KBM-7 (cell line): ENCODE results near the gene SORCS2.

ENCODE experiments used
- DNase-seq: peaks from one replicate; pipeline ENCODE4 v3.0.0-alpha.2; 2015
- in situ Hi-C: fragments of 300-500 bp; cut with MboI; formaldehyde crosslinking; loops from 2 replicates; pipeline ENCODE4 v1.14.3; 2020; ENCODE audit warnings: low sequenced_read_pairs, low pct_unique_long_range_greater_than_20kb, mixed read lengths

Gene SORCS2

DNA sequence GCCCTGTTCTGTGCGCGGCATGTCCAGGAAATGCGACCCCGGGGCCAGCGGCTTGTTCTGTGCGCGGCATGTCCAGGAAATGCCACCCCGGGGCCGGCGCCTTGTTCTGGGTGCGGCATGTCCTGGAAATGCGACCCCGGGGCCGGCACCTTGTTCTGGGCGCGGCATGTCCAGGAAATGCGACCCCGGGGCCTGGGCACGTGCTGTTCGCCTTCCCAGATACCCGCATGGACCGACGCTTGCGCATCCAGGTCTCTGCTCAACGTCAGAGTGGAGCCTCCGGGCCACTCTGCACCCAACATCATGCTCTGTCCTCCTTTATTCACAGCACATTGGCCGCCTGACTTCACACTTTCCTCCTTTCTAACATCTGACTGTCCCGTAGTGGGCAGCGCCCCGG is 318.2 kb downstream of the SORCS2 start:
- in situ Hi-C loops = no loop called here
- DNase-seq = no peak

DNA sequence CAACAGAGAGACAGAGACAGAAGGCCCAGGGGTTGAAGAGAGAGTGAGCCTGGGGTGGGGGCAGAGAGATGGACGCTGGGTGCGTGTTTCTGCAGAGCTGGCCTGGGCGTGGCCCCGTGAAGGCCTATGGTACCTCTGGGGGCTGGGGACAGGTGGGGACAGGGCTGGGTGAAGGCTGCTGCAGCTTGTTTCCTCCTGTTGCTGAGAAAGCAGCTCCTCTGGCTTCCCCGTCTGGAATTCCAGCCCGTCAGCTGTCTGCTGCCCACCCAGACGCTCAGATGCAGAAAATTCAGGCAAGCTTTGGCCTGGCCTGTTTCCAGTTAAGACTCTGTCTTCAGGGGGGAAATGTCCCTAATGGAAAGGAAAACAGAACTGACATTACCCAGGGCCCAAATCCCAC is 319.2 kb downstream of the SORCS2 start:
- in situ Hi-C loops = no loop called here

DNA sequence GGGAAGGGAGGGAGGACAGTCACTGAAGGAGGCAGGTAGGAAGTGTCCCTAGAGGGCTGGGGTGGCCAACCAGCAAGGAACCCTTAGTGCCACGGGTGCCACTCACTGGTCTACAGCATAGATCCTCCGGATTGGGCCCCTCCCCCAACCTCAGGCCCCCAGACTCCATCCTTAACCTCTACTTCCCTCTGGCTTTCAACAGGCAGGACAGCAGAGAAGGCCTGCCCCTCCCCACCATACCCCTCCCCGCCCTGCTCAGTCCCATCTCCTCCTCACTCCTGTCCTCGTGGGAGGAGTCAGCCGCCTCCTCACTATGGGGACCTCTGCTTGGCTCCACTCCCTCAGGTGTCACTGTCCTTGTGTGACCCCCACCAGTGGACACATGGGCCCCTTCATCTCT is 320.1 kb downstream of the SORCS2 start:
- no peak for DNase-seq
- in situ Hi-C loops = no loop called here

More for the DNA sequence above, 319.2 kb downstream of the SORCS2 start:
- DNase-seq = no peak

DNA sequence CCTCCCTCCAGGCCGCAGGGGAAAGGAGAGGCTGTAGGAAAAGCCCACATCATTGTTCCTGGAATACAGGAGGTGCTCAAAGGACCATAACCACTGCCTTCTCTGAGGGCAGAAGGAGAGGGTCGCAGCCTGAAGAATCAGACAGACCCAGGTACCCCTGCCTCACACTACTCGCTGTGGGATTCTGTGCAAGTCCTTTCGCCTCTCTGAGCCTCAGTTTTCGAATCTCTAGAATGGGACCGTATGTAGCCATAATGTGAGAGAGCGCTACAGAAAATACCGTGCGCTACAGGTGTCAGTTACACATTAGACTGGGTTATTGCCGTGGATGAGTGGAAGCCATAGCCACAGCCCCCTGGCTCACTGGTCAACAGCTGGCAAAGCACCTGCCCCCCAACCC is 320.6 kb downstream of the SORCS2 start:
- in situ Hi-C loops = no loop called here
- no peak for DNase-seq

DNA sequence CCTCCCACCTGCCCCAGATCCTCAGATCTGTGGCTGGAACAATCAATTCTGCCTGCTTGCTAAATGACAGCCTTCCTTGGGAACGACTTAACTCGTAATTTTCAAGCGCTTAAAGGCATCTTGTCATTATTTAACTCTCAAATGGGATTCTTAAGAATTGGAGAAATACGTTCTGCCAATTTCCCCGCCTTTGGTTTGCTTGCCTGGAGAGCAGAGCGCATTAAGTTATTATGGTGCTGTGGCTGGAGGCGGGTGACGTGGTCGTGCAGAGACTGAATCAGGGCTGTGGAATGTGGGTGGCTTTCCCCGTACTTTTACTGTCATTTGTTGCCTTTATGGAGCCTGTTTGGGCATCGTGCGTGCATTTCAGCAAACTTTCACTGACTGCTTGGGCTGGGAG is 321.3 kb downstream of the SORCS2 start:
- DNase-seq = no peak
- in situ Hi-C loops = no loop called here

DNA sequence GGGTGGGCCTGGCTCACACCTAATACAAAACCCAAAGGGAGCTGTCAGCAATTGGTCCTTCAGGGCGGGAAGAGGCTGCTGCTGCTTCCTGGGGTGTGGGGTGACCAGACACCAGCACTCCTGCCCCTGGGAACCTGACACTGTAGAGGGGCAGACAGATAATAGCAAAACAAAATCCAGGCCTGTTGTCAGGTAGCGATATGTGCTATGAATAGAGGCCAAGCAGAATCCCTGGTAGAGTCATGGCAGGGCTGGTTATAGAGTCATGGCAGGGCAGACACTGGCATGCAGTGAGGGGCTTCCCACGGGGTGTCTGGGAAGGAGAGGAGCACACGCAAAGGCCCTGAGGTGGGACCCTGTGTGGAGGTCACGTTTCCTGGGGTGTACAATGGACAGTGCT is 321.9 kb downstream of the SORCS2 start:
- DNase-seq = no peak
- in situ Hi-C loops = no loop called here

DNA sequence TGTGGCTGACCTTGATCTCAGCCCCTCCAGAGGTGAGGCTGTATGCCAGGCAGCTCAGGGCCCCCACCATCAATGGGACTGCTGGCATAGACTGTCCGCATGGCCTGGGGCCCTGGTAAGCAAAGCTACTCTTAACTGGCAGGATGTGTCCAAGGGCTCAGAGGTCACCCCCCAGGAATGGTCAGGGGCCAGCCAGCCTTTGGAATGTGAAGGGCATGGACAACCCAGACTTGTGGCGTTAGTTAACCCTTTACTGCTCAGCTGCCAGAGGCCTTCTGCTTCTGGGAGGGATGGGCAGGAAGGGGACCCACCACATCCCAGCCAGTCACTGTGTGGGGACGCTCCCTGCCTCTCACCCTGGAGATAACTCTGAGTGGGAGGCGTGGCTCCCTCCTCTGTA is 322.5 kb downstream of the SORCS2 start:
- DNase-seq = no peak
- in situ Hi-C loops = no loop called here

DNA sequence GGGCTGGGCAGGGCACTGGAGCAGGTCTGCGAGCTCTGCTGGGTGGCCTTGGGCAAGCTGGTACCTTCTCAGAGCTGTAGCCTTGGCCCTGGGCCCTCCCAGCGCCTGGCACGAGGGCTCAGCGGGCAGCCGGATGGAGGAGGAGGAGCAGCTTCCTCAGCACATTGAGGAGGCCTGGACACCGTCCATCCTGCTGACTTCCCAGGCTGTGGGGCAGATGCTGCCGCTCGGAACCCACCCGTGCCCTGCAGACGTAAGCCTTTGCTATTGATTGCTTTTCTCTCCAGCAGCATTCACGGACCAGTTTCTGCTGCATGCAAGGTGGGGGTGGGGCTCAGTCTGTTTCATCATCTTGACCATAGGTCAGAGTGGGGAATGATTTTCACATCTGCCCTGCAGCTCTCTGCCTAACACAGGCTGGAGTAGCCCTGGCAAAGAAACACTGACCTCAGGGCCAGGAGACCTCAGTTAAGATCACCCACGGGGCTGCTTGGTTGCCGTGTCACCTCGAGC is 323.1 kb downstream of the SORCS2 start:
- in situ Hi-C loops = no loop called here
- DNase-seq = no peak

DNA sequence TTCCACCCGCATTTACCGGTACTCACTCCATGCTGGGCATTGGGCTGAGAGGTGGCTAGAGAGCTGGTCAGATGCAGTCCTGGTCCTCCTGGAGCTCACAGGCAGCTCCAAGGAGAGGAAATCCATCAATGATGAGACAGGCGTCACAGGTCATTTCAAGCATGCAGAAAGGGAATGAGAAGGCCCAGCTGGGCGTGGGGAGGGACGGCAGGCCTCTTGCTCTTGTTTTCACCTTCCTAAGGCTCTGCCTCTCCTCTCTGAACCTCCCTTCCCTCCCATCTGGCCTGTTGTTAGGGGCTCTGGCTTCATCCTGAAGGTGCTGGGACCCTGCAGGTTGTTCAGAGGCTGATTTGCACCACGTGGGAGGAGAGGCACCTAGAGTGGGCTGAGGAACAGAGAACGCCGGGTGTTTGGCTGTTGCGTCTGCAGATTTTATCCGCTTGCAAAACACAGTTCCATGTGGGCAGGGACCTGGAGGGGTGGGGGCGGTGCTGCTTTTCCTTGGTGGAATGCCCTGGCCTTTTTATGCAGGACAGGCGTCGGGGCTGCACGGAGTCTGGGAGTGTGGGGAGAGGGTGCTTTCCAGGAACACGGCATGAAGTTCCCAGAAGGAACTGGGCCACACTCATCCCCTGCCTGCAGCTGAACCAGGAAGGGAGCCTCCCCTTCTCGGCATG is 323.9 kb downstream of the SORCS2 start:
- no peak for DNase-seq
- in situ Hi-C loops = no loop called here

DNA sequence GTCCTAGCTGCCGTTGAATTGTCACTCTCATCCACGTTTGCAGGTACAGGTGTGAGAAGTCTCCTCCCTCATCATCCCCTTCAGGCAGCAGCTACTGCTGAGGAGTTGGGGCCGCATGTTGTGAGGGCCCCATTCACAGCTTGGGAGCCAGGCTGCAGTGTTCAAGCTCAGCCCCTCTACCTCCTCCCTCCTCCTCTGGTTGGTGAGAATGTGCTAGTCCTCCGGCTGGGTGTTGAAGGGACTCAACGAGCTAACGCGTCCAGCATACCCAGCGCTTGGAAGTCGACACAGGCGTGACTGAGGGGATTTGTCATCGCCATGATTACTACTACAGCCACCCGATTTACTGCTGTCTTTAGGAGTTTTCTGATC is 324.4 kb downstream of the SORCS2 start:
- DNase-seq = no peak
- in situ Hi-C loops = no loop called here

DNA sequence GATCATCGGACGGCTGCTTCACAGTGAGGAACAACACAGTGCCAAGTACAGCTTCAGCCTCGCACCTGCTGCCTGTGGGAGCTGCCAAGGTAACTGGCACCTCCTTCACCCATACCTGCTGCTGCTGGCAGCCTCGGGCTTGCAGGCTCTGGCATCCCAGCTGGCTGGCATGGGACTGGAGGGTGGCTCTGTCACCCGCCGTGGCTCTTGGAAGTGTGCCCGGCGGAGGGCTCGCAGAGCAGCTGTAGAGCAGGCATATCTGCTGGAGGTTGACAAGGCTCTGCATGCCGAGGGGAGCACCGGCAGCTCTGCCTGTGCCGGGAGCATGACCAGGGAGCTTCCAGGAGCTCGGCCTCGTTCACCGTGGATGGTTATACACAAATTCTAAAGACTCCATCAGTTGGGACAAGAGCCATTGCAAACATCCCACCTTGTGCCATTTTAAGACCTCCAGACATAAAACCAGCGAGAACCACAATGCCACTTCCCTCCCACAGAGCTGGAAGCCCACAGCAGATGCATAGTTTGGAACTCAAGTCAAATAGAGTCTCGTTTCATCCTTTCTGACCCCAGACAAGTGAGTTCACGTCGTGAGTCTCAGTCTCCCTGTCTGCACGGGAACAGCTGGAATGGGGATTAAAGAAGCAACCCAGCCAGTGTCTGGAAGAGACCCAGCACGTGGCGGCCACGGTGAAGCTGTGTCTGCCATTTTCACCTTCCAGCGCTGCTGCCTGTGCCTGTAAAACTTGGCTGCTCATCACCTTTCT is 326.7 kb downstream of the SORCS2 start:
- in situ Hi-C loops = no loop called here
- DNase-seq = no peak

DNA sequence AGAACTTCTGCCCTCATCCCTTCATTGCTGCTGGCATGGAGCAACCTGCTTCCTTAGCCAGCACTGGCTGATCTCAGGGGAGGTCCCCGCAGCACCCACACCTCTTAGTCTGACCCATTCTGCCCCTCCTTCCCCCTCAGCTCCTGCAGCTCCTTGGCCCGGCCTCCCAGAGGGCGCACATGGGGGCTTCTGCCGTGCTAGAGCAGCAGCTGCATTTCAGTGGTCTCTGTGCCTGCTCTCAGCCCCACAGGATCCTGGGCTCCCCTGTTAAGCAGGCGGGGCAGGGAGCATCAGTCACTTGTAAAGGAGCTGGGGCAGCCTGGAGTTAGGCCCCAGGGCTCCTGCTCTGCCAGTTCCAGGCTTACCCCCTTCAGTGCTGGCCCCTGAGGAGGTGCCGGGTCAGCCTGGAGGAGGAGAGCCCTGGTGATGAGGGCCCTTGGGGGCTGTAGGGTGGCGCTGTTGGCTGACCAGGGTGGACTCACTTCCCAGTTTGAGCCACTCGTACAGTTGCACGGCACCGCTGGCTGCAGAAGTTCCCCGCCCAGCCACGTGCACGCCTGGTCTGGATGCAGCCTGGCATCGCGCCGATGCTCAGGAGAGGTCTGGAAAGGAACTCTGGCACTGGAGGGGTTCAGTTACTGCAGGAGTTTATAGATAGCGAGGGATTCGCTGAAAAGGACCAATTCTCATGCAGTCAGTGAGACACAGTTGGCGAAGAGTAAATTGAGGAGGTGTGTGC is 327.5 kb downstream of the SORCS2 start:
- in situ Hi-C loops = no loop called here
- DNase-seq = no peak

DNA sequence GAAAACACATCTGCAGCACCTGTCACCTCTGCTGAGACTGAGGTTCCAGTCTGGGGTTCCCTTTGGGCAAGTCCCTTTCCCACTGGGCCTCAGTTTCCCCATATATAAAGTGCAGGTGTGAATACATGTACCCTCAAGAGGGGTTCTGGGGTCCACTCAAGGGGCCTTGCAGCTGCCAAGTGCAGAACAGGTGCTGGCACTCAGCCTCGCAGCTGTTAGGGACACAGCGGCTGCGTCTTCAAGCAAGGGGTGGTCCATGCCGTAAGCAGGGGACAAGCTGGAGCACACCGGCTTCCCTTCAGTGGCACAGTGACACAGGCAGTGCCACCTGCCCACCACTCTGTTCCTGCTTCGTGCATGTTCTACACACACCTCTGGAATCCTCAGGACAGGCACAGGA is 329.3 kb downstream of the SORCS2 start:
- in situ Hi-C loops = no loop called here
- DNase-seq = no peak

DNA sequence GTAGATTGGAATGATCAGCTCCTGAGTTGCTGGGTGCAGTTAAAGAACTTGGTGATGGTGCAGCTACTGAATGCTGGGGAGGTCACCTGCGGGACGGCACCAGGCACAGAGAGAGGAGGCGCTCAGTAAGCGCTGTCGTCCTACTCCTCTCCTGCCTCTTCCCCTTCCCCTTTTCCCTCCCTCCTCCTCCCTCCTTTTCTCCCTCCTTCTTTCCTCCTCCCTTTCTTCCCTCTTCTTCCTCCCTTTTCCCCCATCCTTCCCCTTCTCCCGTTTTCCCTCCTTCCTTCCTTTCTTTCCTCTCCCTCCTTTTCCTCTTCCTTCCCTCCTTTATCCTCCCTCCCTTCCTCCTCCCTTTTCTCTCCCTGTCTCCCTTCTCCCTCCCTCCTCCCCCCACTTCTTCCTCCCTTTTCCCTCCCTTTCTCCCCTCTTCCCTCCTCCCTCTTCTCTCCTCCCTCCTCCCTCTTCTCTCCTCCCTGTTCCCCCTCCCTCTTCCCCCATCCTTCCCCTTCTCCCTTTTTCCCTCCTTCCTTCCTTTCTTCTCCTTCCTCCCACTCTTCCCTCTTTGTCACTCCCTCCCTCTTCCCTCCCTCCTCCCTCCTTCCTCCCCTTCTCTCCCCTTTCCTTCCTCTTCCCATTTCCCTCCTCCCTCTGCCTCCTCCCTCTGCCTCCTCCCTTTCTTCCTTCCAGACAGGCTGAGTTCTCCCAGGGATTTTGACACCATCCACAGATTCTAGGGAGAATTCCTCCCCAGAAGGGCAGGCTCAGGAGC is 330.3 kb downstream of the SORCS2 start:
- in situ Hi-C loops = no loop called here
- no peak for DNase-seq

DNA sequence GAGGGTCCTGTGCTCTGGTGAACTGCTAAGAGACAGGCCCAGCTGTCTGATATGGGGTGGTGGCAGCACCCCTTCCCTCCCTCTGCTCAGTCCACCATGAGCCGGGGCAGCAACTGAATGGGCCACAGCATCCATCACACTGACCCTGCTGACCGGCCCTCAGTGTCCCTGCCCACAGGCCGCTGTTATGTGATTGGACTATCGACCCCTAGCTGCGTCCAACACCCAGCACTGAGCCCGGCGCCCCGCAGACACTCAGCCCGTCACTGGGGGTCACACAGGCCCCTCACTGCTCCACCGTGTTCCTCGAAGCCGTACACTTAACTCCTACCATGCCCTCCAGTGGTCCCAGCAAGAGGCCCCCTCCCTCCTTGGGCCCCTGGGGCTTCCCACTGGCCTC is 331.2 kb downstream of the SORCS2 start:
- in situ Hi-C loops = no loop called here
- DNase-seq = no peak

DNA sequence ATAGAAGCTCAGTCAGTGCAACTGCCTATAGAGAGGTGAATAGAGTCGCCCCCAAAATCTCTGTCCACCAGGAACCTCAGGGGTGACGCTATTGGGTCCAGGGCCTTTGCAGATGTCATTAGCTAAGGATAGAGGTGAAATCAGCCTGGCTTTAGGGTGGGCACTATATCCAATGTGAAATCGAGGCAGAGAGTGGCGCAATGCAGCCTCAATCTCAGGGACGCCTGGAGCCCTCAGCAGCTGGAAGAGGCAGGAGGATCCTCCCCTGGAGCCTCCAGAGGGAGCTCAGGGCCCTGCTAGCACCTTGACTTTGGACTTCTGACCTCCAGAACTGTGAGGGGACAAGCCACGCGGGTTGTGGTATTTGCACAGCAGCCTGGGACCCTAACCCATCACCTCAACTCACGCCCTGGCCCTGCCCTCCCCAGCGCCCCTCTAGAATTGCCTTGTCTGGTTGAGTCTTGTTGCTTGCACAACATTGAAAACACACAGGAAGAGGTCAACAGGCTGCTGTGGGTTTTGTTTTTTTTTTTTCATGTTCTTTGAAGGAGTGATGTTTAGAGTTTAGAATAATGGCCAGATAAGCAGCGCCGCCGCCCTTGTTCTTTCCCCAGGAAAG is 331.8 kb downstream of the SORCS2 start:
- no peak for DNase-seq
- in situ Hi-C loops = no loop called here

DNA sequence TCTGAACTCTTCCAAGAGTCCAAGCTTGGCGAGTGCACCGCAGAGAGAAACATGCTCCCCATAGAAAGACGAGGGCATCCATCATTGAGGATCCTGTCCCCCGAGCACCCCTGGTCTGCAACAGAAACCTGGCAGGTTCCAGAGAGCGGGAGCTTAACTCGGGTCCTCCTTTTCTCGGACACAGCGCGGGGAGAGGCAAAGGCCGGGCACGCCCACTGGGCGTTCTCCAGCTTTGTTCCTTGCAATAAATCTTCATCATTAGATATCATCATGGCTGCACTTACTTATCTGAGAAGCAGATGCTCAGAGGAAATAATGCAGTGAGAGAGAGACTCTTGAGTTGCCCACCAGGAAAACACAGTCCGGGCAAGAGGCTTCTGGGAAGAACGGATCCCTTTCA is 332.5 kb downstream of the SORCS2 start:
- in situ Hi-C loops = no loop called here
- no peak for DNase-seq

DNA sequence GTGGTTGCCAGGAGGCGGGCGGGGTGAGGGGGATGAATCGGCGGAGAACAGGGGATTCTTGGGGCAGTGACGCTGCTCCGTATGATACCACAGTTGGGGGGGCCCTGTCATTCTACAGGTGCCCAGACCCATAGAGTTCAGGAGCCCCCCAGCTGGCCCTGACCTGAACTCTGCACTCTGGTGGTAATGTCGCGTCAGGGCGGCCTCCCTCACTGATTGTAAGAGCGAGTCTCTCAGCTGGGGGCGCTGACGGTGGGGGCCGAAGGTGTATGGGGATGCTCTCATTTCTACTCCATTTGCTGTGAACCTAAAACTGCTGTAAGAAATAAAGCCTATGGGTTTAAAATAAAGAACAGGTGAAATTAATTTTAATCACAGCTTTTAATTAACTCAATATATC is 334.2 kb downstream of the SORCS2 start:
- in situ Hi-C loops = no loop called here
- DNase-seq = no peak

DNA sequence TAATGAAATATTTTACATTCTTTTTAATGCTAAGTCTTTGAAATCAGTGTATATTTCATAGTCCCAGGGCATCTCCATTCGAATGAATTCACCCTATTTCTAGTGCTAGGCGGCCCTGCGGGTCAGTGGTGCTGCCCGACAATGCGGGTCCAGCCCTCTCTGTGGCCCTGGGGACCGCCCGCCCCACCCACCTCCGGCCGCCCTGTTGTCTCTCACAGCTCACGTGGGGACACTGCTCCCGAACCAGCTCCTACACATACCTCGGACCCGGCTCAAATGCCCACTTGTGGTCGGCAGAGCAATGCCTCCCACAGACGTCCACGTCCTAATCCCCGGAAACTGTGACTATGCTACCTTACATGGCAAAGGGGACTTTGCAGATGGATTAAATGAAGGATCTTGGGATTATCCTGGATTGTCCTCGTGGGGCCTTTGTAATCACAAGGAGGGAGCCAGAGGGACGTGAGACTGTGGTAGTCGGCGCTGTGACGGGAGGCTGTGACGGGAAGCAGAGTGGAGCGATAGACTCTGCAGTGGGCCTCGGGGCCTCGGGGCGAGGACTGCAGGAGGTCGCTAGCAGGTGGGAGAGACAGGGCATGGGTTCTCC is 334.7 kb downstream of the SORCS2 start:
- in situ Hi-C loops = no loop called here
- no peak for DNase-seq
